Raji (cell line): ENCODE results near the gene DOCK11.

Experiments used
- POLR2A ChIP-seq: IDR thresholded peaks from 2 replicates; pipeline ENCODE4 v1.6.1; 2011; ENCODE audit warnings: low read depth, low read length, control low read depth; ENCODE audit not compliant: insufficient read depth

Gene DOCK11

GRCh38 chrX:118495061-118495921 is at the start of gene DOCK11:
Gene DOCK11 (plus strand): TSS chrX:118495815. CDS start chrX:118495972, 157 bp downstream.
- TF ChIP-seq POLR2A = peak; percentile 56

DNA sequence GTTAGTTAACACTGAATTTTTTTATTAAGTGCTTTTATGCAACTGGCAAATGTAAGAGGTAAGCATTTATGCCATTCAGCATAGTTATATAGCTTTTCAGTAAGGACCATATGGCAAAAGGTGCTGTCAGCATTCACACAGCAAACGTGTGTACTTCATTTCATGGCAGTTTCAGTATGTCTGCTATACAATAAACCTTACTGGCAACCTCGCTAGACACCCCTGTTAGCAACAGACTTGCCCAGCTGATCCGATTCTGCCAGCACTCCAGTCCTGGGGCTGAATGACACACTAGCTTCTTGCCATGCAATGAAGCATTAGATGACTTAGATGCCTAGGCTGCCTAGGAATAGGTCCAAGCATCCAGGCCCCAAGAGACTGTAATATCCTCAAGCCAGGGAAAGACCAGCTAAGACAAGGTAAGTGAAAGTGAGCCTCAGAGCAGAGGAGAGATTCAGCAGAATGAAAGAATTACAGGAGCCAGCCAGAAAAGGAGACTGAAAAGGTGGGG is 47.3 kb upstream of the DOCK11 start:
- TF ChIP-seq POLR2A = no peak

DNA sequence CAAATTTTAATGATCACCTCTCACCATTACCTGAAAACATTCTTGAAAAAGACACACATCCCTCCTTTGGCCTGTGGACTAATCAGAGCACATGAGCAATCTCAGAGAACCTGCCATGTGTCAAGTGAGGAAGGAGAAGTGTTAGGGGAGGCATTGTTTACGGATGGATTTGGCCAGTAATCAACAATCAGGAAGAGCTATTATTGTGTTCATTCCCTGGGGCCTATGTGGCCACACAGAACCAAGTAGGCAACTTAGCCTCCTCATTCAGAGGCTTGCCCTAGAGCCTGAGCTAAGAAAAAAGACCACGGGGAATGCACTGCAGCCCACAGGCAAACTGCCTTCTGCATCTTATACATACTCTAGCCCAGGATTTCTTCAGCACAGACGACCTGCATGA is 40.6 kb upstream of the DOCK11 start:
- TF ChIP-seq POLR2A = no peak

DNA sequence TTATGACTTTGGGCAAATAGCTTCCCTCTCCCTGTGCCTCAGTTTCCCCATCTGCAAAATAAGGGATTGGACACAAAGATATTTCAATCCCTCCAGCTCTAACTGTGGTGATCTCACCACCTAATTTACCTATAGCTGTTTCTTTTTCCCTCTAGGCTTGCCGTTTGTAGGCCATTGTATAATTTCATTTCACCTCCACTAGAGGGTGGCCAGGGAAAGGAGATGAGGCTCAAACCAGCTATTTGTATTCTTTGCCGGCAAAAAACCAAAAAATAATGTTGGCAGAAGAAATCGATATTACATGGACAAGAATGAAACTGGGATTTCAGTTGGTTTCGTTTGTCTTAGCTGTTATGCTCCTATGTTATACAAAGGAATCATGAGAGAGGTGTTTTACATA is 36.1 kb upstream of the DOCK11 start:
- no peak for TF ChIP-seq POLR2A

DNA sequence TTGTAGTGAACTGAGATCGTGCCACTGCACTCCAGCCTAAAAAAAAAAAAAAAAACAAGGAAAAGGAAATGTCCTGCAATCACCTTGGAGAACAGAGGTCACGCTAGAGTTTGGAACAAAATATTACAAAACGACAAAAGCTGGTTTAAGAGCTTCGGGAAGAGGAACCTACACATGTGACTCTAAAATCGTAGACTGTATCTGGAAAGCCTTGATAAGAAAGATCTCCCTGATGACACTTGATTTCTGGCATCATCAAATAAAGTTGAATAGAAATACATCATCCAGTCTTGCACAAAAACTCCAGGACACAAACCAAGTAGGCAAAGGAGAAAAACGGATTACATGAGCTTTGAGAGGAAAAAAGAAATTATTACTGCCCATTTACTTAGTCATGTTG is 31.1 kb upstream of the DOCK11 start:
- no peak for TF ChIP-seq POLR2A

GRCh38 chrX:118468122-118468521 is 27.5 kb upstream of the DOCK11 start:
- TF ChIP-seq POLR2A = no peak

GRCh38 chrX:118474586-118474985 is 21.0 kb upstream of the DOCK11 start:
- no peak for TF ChIP-seq POLR2A

DNA sequence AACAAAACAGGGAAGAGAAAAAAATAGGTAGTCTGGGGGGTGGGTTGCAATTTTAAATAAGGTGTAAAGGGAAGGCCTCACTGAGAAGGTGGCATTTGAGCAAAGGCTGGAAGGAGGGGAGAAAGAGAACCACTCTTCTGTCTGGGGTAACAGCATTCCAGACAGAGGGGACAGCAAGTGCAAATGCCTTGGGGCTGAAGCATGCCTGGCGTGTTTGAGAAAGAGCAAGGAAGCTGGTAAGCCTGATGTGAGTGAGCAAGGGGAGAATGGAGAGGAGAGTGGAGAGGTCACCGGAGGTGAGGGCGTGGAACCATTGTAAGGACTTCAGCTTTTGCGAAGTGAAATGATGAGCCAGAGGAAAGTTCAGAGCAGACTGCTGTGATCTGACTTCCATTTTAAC is 19.7 kb upstream of the DOCK11 start:
- TF ChIP-seq POLR2A = no peak

- no peak for TF ChIP-seq POLR2A
These were observed 15.4 kb upstream of the DOCK11 start for GRCh38 chrX:118480172-118480571.

DNA sequence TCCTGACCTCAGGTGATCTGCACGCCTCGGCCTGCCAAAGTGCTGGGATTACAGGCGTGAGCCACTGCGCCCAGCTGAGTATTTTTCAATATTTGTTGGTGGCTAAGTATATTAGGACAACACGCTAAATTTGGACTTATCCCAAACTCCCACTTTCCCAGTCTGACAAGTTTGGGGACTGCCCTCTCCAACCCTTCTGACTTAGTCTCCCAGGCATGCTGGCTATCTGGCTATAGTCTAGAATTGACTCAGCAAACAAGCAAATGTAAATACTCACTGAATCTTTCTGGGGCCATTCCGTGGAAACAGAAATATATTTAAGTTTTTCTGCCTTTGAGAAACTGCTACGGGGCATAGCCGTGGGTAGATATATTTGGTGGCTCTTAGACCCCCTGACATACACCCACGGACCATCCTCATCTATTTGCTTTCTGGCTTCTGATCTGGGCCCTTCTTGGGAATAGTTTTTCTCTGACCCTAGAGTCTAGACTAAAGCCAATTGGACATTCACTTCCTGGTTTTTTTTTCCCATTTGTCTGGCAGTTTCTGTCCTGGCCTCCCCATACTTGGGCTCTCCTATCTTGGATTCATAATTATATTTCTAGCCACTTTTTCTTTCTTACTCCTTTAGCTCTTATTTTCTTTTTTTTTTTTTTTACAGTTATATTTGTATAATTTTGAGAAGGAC is 11.3 kb upstream of the DOCK11 start:
- no peak for TF ChIP-seq POLR2A

DNA sequence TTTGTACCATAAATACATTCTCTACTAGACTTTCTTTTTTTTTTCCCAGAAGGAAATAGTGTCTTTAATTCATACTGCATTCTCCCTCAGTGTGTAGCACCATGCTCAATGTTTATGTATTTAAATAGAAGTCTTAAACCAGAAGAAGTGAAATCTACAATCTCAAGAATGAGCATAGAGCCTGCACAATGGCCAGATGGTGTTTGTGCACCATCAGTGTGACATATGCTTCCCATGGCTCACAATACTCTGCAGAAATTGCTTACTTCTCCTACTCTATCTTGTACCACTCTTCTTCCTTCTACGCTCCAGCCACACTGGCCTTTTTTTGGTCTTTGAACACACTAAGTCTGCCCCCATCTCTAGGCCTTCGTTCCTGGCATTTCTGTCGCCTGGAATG is 2.6 kb upstream of the DOCK11 start:
- TF ChIP-seq POLR2A = no peak

DNA sequence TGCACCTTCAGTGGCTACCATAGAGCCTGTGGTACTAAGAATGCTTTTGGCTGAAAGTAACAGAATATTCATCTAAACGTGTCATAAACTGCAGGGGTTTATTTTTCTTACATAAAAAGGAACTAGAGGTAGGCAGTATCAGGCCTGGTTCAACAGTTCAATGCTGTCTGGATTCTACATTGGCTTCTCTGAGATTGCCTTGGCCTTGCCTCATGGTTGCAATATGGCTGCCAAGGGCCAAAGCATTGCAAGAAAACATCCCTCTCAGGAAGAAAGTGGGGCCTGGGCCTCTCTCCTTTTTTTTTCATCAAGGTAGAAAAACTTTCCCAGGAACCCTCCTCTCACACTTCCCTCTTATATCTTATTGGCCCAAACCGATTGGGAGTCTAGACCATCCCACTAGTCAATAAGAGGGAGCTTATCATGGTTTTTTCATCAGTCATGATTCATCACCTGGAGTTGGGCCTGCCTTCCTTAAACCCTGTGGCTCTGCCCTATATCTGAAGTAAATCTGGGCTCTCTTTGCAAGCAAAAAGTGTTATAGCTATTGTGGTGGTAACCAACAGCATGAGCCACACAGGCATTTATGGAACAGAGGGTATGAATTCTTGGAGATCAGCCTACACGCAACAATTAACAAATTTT is 1.8 kb upstream of the DOCK11 start:
- TF ChIP-seq POLR2A = no peak

DNA sequence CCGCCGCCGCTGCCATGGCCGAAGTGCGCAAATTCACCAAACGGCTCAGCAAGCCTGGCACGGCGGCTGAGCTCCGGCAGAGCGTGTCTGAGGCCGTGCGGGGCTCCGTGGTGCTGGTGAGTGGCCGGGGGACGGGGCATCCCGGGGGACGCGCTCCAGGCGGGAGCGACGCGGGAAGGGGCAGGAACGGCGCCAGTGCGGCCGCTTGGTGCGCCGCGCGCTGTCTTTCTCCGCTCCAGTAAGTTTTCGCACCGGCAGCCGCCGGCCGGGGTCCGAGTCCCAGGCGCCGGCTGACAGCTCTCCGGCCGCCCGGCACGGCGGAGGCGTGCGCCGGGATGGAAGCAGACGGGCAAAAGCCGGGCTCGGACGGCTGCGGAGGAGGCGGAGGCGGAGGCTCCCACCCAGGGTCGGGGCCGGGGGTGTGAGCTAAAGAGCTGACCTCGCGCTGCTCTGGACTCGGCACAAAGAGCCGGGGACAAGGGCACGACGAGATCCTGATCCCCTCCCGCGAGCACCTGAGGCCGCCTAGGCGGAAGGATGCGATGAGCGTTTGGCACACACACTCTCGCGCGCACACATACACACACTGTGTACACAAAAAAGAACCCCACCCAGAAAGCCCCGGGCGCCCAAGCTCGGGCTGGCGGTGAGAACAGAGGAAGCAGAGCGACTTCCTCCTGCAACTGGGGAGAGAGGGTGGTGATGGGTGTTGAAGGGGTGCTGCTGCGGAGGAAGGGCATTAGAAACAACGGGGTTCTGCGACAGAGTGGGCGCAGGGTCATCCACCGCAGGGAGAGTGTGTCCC is 545 bp downstream of the DOCK11 start:
- TF ChIP-seq POLR2A = peak; percentile 71

DNA sequence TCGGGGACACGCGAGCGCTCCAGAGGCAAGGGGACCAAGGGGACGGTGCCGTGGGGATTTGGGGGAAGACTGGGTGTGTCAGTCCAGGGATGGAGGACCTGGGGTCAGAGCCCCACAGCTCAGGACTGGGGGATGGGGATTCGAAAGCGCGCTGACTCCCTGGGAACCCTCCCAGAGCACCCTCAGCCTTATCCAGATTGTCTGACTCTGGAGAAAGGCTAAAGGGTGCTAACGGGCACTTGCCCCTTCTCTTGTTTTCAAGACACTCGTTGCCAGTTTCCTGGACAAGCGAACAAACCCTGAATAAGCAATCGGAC is 1.1 kb downstream of the DOCK11 start:
- TF ChIP-seq POLR2A = no peak
